HepG2 (cell line): ENCODE measurements around the gene ADPGK. TPM values are rescaled to one million over a fixed set of nuclear protein-coding genes. Genes with fewer than 3 reads are reported as not detected.

Source experiments
- ATAC-seq: fragments of 200-7000 bp; cut with Tn5 transposase; 3 replicates; pipeline ENCODE4 v1.9.1; 2020; ENCODE audit warnings: mild to moderate bottlenecking, moderate library complexity
- BruUV-seq: library from RNA; stranded (reverse); fragments of 400-500 nt; replicated peaks from 2 replicates; lab custom pipeline; 2021; lab: Mats Ljungman, UMichigan
- CTCF ChIA-PET: fragments of 300-600 bp; formaldehyde crosslinking; extraction: SDS; loops from one replicate; lab custom pipeline; 2021; ENCODE audit warnings: low total read pairs, inconsistent platforms, low intra/inter-chr PET ratio; lab: Yijun Ruan, JAX
- POLR2A ChIA-PET: fragments of 350-600 bp; sonication (Branson Sonifier 250); formaldehyde crosslinking; loops from one replicate; lab custom pipeline; 2020; ENCODE audit warnings: antibody characterized with exemption, inconsistent platforms; lab: Yijun Ruan, JAX
- DNase-seq: peaks from one replicate; pipeline ENCODE4 v3.0.0-alpha.2; 2015; ENCODE audit warnings: low spot score
- FAIRE-seq: peaks from 3 replicates; lab custom pipeline; 2011; peaks lifted over from hg19 to GRCh38; lab: Jason Lieb, UNC
- H2AFZ ChIP-seq: one replicate; pipeline ENCODE4 v1.6.1; 2011; ENCODE audit warnings: low read length, inconsistent platforms
- H3K27ac ChIP-seq: fragments of 300-600 bp; 3 replicates; pipeline ENCODE4 v1.8.0; 2011; ENCODE audit warnings: mixed run types, mild to moderate bottlenecking, mixed read lengths, low read length, inconsistent platforms; ENCODE audit not compliant: insufficient read depth; ENCODE audit errors: extremely low read length
- H3K27me3 ChIP-seq, 2 experiments: fragments of 200-600 bp in 1 of 2; 2 replicates in 1 of 2; 3 replicates in 1 of 2; pipeline versions ENCODE4 v1.6.0 to v1.8.0; 2011; ENCODE audit warnings: low read length in 2 of 2, mild to moderate bottlenecking in 2 of 2, moderate library complexity in 2 of 2, inconsistent platforms in 1 of 2; ENCODE audit not compliant: insufficient read depth in 2 of 2, control insufficient read depth in 1 of 2
- H3K36me3 ChIP-seq, 2 experiments: fragments of 200-600 bp in 1 of 2; replicated peaks in 1 of 2; 2 replicates in 1 of 2; 3 replicates in 1 of 2; pipeline versions ENCODE4 v1.5.1 to v1.8.0; 2011; ENCODE audit warnings: low read length in 2 of 2, inconsistent platforms in 1 of 2; ENCODE audit not compliant: insufficient read depth in 2 of 2, control insufficient read depth in 1 of 2
- H3K4me1 ChIP-seq: 2 replicates; pipeline ENCODE4 v1.5.1; 2012; ENCODE audit warnings: low read length, inconsistent platforms; ENCODE audit not compliant: insufficient read depth
- H3K4me2 ChIP-seq: 2 replicates; pipeline ENCODE4 v1.6.0; 2011; ENCODE audit warnings: low read depth, low read length, inconsistent platforms
- H3K4me3 ChIP-seq, 3 experiments: fragments of 200-600 bp in 1 of 3; sonication (generic), shearing (Covaris generic) in 1 of 3; replicated peaks in 1 of 3; 2 replicates each; pipeline ENCODE4 v1.5.1; 2011 to 2016; ENCODE audit warnings: low read length in 3 of 3, inconsistent platforms in 2 of 3, low read depth in 2 of 3, mild to moderate bottlenecking in 2 of 3, control low read depth in 1 of 3, mixed read lengths in 1 of 3; ENCODE audit not compliant: insufficient read depth in 1 of 3
- H3K79me2 ChIP-seq: one replicate; pipeline ENCODE4 v1.6.1; 2011; ENCODE audit warnings: low read length, inconsistent platforms; ENCODE audit not compliant: insufficient read depth
- H3K9ac ChIP-seq: 2 replicates; pipeline ENCODE4 v1.6.0; 2011; ENCODE audit warnings: mild to moderate bottlenecking, low read depth, low read length, inconsistent platforms; ENCODE audit not compliant: insufficient read depth
- H3K9me3 ChIP-seq: 2 replicates; pipeline ENCODE4 v1.5.1; 2012; ENCODE audit warnings: mild to moderate bottlenecking, low read length
- H4K20me1 ChIP-seq: 2 replicates; pipeline ENCODE4 v1.6.0; 2011; ENCODE audit warnings: inconsistent platforms, mild to moderate bottlenecking, low read length, moderate library complexity; ENCODE audit not compliant: insufficient read depth
- ARID2 ChIP-seq: sonication (generic); formaldehyde crosslinking; IDR thresholded peaks from 2 replicates; pipeline ENCODE4 v1.8.1; 2022; ENCODE audit warnings: mild to moderate bottlenecking, missing genetic modification reagents, borderline replicate concordance
- CREB1 ChIP-seq, 2 experiments: fragments of 450-650 bp in 1 of 2; IDR thresholded peaks; 2 replicates each; pipeline ENCODE4 v1.6.1; 2016 to 2017; ENCODE audit warnings: control low read depth in 1 of 2, mild to moderate bottlenecking in 1 of 2, missing compliant biosample characterization in 1 of 2, missing genetic modification characterization in 1 of 2
- KDM5B ChIP-seq: sonication (generic); formaldehyde crosslinking; IDR thresholded peaks from 2 replicates; pipeline ENCODE4 v1.4.0; 2020; ENCODE audit warnings: missing genetic modification reagents, mild to moderate bottlenecking, borderline replicate concordance
- MTF1 ChIP-seq: sonication (generic); formaldehyde crosslinking; IDR thresholded peaks from 2 replicates; pipeline ENCODE4 v1.5.0; 2020; ENCODE audit warnings: missing genetic modification reagents
- RFX5 ChIP-seq: IDR thresholded peaks from 2 replicates; pipeline ENCODE4 v1.6.1; 2011; ENCODE audit warnings: low read depth, low read length, improper control_type of control experiment
- SAFB2 ChIP-seq: sonication (generic); formaldehyde crosslinking; IDR thresholded peaks from 2 replicates; pipeline ENCODE4 v1.5.1; 2020; ENCODE audit warnings: missing genetic modification reagents, low read depth, mild to moderate bottlenecking, borderline replicate concordance
- SRSF4 ChIP-seq: fragments of 200-400 bp; formaldehyde crosslinking; IDR thresholded peaks from one replicate; pipeline ENCODE4 v1.6.1; 2018; ENCODE audit warnings: mild to moderate bottlenecking, low read depth, low read length, moderate library complexity; ENCODE audit not compliant: poor library complexity, severe bottlenecking
- TBL1XR1 ChIP-seq: fragments of 150-350 bp; IDR thresholded peaks from 2 replicates; pipeline ENCODE4 v1.6.1; 2014; ENCODE audit warnings: borderline replicate concordance, low read length; ENCODE audit not compliant: partially characterized antibody
- ZKSCAN1 ChIP-seq: fragments of 150-350 bp; IDR thresholded peaks from 2 replicates; pipeline ENCODE4 v1.6.1; 2014; ENCODE audit warnings: low read length
- ZKSCAN5 ChIP-seq: sonication (generic); formaldehyde crosslinking; IDR thresholded peaks from 2 replicates; pipeline ENCODE4 v1.5.1; 2020; ENCODE audit warnings: mild to moderate bottlenecking, missing genetic modification reagents
- ZNF274 ChIP-seq: sonication (generic); formaldehyde crosslinking; IDR thresholded peaks from 2 replicates; pipeline ENCODE4 v1.5.1; 2020; ENCODE audit warnings: mild to moderate bottlenecking, missing genetic modification reagents
- ZNF598 ChIP-seq: sonication (generic); formaldehyde crosslinking; IDR thresholded peaks from 2 replicates; pipeline ENCODE4 v1.5.1; 2020; ENCODE audit warnings: mild to moderate bottlenecking, missing genetic modification reagents, borderline replicate concordance
- WGBS: methylation state at CpG from one replicate; pipeline ENCODE4 v1.1.6; 2017; ENCODE audit warnings: low lambda C conversion rate; 5-methylcytosine and 5-hydroxymethylcytosine counted together
- in situ Hi-C: cut with HindIII; loops from 2 replicates; pipeline ENCODE4 v1.10.0; 2017; ENCODE audit warnings: low pct_unique_long_range_greater_than_20kb; ENCODE audit not compliant: extremely low pct_ligation_motif_present
- intact Hi-C: fragments of 100-400 bp; cut with micrococcal nuclease; formaldehyde crosslinking; loops from one replicate; pipeline ENCODE4 v1.10.0; 2022; ENCODE audit not compliant: unreplicated experiment
- polyA plus RNA-seq, 8 experiments: library from polyadenylated mRNA; depleted of rRNA in 3 of 8; stranded (reverse) in 7 of 8; unstranded in 1 of 8; fragments of >200 nt; fragmentation: Illumina TruSeq in 4 of 8; extraction: Trizol in 4 of 8; gene quantifications; 2 replicates each; pipeline versions ENCODE4 v1.2.1 to v1.2.3, GENCODE V29; 2011 to 2016; ENCODE audit warnings: low read depth in 4 of 8, missing spikeins in 1 of 8, mixed read lengths in 1 of 8; ENCODE audit not compliant: insufficient read depth in 1 of 8
- total RNA-seq, 5 experiments: library from RNA; depleted of rRNA; stranded (reverse); fragments of >200 nt; fragmentation: Illumina TruSeq; extraction: Trizol; gene quantifications; 2 replicates each; pipeline ENCODE4 v1.2.3, GENCODE V29; 2016; ENCODE audit warnings: low read depth in 1 of 5
- TF ChIP-seq, protein P1 (sequence below): sonication (generic); formaldehyde crosslinking; IDR thresholded peaks from 2 replicates; pipeline ENCODE4 v1.4.0; 2020; ENCODE audit warnings: mild to moderate bottlenecking, low read depth, missing genetic modification reagents
- TF ChIP-seq, protein P2 (sequence below): sonication (generic); IDR thresholded peaks from 2 replicates; pipeline ENCODE4 v1.6.1; 2016; ENCODE audit warnings: low read depth, borderline replicate concordance
- TF ChIP-seq, protein P3 (sequence below): fragments of 450-650 bp; IDR thresholded peaks from 2 replicates; pipeline ENCODE4 v1.6.1; 2017; ENCODE audit warnings: mild to moderate bottlenecking

Gene ADPGK
- total and polyA plus RNA-seq, 2 of the 13 experiments (the other 11 are each of a cell fraction or from before 2014, with no cell fraction given) = 61.6 to 67.5 TPM

DNA sequence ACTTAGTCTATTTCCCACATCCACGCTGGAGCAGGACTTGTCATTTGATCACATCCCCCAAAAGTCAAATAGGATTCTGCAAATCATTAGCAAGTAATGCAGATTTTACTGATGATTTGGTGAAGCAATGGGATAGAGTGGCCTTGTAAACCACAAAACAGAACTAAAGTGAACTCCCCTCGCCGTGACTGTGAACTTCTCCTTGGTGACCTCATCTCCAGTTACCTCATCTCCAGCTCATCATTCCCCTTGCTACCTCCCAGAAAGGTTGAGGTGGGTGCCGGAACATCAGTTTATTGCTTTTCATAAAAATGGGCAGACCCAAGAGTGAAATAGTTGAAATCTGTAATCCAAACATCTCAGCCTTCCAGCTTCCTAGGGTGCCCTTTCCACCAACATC, 36.7 kb upstream of the ADPGK start (continued):
- TF ChIP-seq ZNF274 (CRISPR knock-in tag) (no peak), MTF1 (CRISPR knock-in tag) (no peak), RFX5 (no peak), KDM5B (no peak), ARID2 (CRISPR knock-in tag) (no peak), CREB1 (IDR thresholded peaks at IDR 0.05) (no peak), CREB1 (CRISPR knock-in tag; IDR thresholded peaks at IDR 0.05) (no peak), SAFB2 (CRISPR knock-in tag) (no peak), ZKSCAN1 (no peak), TBL1XR1 (no peak)
- TF ChIP-seq, protein P1, sequence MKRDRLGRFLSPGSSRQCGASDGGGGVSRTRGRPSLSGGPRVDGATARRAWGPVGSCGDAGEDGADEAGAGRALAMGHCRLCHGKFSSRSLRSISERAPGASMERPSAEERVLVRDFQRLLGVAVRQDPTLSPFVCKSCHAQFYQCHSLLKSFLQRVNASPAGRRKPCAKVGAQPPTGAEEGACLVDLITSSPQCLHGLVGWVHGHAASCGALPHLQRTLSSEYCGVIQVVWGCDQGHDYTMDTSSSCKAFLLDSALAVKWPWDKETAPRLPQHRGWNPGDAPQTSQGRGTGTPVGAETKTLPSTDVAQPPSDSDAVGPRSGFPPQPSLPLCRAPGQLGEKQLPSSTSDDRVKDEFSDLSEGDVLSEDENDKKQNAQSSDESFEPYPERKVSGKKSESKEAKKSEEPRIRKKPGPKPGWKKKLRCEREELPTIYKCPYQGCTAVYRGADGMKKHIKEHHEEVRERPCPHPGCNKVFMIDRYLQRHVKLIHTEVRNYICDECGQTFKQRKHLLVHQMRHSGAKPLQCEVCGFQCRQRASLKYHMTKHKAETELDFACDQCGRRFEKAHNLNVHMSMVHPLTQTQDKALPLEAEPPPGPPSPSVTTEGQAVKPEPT (CRISPR knock-in tag) = no peak
- TF ChIP-seq, protein P2, sequence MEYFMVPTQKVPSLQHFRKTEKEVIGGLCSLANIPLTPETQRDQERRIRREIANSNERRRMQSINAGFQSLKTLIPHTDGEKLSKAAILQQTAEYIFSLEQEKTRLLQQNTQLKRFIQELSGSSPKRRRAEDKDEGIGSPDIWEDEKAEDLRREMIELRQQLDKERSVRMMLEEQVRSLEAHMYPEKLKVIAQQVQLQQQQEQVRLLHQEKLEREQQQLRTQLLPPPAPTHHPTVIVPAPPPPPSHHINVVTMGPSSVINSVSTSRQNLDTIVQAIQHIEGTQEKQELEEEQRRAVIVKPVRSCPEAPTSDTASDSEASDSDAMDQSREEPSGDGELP = no peak

DNA sequence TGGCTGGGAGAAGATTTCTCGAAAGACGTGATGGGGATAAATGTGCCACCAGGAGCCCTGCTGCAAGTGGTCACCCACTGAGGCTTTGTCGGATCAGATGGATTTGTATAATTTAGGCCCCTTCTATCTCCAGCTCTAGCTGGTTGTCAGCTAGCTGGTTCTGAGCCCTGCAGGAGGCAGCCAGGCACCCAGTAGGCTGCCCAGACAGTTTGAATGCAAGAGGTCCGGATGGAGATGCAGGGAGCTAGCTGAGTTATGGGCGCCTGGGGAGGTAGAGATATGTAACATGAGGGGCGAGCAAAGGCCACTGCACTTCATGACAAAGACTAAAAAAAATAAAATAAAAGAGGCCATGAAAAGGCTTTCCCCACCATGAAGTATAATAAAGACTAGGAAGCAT, 35.1 kb upstream of the ADPGK start:
- Histone ChIP-seq H3K9me3 (no peaks in the 10 kb centered on the region), H3K79me2 (no peaks in the 10 kb centered on the region), H3K9ac (no peak overlapping the region), H2AFZ (no peak overlapping the region), H3K27ac (no peak overlapping the region), H3K4me1 (no peaks in the 10 kb centered on the region)
- FAIRE-seq = no peak
- in situ Hi-C loops (no loop called here), intact Hi-C loops (no loop called here)
- ChIA-PET POLR2A (no interaction called here), CTCF (no interaction called here)
- no TSS peak for BruUV-seq
- WGBS = 3% methylated on average over 6 of the region's 6 CpGs
- TF ChIP-seq, protein P3, sequence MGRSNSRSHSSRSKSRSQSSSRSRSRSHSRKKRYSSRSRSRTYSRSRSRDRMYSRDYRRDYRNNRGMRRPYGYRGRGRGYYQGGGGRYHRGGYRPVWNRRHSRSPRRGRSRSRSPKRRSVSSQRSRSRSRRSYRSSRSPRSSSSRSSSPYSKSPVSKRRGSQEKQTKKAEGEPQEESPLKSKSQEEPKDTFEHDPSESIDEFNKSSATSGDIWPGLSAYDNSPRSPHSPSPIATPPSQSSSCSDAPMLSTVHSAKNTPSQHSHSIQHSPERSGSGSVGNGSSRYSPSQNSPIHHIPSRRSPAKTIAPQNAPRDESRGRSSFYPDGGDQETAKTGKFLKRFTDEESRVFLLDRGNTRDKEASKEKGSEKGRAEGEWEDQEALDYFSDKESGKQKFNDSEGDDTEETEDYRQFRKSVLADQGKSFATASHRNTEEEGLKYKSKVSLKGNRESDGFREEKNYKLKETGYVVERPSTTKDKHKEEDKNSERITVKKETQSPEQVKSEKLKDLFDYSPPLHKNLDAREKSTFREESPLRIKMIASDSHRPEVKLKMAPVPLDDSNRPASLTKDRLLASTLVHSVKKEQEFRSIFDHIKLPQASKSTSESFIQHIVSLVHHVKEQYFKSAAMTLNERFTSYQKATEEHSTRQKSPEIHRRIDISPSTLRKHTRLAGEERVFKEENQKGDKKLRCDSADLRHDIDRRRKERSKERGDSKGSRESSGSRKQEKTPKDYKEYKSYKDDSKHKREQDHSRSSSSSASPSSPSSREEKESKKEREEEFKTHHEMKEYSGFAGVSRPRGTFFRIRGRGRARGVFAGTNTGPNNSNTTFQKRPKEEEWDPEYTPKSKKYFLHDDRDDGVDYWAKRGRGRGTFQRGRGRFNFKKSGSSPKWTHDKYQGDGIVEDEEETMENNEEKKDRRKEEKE = no peak
- no peak for TF ChIP-seq SRSF4
- TF ChIP-seq ZNF598 (CRISPR knock-in tag) = no peak
- TF ChIP-seq ZKSCAN5 (CRISPR knock-in tag) = no peak
- TF ChIP-seq, all 625 proteins: peak for 0
- H3K4me3 ChIP-seq = no peak overlapping the region
- no peak overlapping the region for H3K4me2 ChIP-seq
- H4K20me1 ChIP-seq = no peaks in the 10 kb centered on the region
- DNase-seq = no peak
- no peak for ATAC-seq
- H3K36me3 ChIP-seq = no peaks in the 10 kb centered on the region
- peaks cover 2 to 30% of the 10 kb centered on the region in 2 experiments; a peak in 4 of 5 replicates for H3K27me3 ChIP-seq
